Loucy (cell line): Measurements from ENCODE around the gene LDB3.

Experiments
- EZH2phosphoT487 ChIP-seq: fragments of 200-600 bp; IDR thresholded peaks from 2 replicates; pipeline ENCODE4 v1.6.1; 2018; ENCODE audit warnings: antibody characterized with exemption, mild to moderate bottlenecking, moderate library complexity, borderline replicate concordance
- TF ChIP-seq, protein P1 (sequence below): fragments of 200-600 bp; sonication (generic); conservative IDR thresholded peaks from 2 replicates; pipeline ENCODE4 v1.5.1; 2014; ENCODE audit warnings: mild to moderate bottlenecking, antibody characterized with exemption, low read length

GRCh38 chr10:86685416-86685815, 17.1 kb downstream of the LDB3 start:
- TF ChIP-seq, protein P1, sequence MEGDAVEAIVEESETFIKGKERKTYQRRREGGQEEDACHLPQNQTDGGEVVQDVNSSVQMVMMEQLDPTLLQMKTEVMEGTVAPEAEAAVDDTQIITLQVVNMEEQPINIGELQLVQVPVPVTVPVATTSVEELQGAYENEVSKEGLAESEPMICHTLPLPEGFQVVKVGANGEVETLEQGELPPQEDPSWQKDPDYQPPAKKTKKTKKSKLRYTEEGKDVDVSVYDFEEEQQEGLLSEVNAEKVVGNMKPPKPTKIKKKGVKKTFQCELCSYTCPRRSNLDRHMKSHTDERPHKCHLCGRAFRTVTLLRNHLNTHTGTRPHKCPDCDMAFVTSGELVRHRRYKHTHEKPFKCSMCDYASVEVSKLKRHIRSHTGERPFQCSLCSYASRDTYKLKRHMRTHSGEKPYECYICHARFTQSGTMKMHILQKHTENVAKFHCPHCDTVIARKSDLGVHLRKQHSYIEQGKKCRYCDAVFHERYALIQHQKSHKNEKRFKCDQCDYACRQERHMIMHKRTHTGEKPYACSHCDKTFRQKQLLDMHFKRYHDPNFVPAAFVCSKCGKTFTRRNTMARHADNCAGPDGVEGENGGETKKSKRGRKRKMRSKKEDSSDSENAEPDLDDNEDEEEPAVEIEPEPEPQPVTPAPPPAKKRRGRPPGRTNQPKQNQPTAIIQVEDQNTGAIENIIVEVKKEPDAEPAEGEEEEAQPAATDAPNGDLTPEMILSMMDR: no peak
- TF ChIP-seq EZH2phosphoT487: no peak
